Bronchial epithelial cell (primary cell): ENCODE data around the gene ADARB2. TPM values are rescaled to one million over a fixed set of nuclear protein-coding genes. Genes with fewer than 3 reads are reported as not detected.
A peak's percentile ranks its signal among the peaks of the same experiment; 100 is the strongest.

ENCODE experiments used
- DNase-seq: peaks from one replicate; pipeline ENCODE4 v3.0.0-alpha.2; 2010; ENCODE audit warnings: low read depth
- FAIRE-seq: peaks from 2 replicates; lab custom pipeline; 2011; peaks lifted over from hg19 to GRCh38; lab: Jason Lieb, UNC
- H3K27me3 ChIP-seq: 2 replicates; pipeline ENCODE4 v1.5.1; 2011; ENCODE audit warnings: low read length; ENCODE audit not compliant: control insufficient read depth, insufficient read depth
- H3K36me3 ChIP-seq: 2 replicates; pipeline ENCODE4 v1.5.1; 2011; ENCODE audit warnings: low read length; ENCODE audit not compliant: control insufficient read depth, insufficient read depth
- H3K4me3 ChIP-seq: 2 replicates; pipeline ENCODE4 v1.5.1; 2011; ENCODE audit warnings: mild to moderate bottlenecking, low read depth, low read length, control low read depth
- CTCF ChIP-seq: IDR thresholded peaks from 2 replicates; pipeline ENCODE4 v1.5.1; 2011; ENCODE audit warnings: mild to moderate bottlenecking, moderate library complexity, low read length, control low read depth, inconsistent platforms; ENCODE audit not compliant: insufficient read depth, severe bottlenecking
- total RNA-seq: library from RNA; depleted of rRNA; stranded (reverse); fragments of >200 nt; gene quantifications from 2 replicates; pipeline ENCODE4 v1.2.1, GENCODE V29; 2014

ADARB2 gene
- total RNA-seq, 1 donor from 2014 or later = not detected

GRCh38 chr10:1544929-1545328 is 192.4 kb downstream of the ADARB2 start:
- no peak for TF ChIP-seq CTCF
- Histone ChIP-seq H3K4me3 (no peak overlapping the region), H3K36me3 (no peaks in the 10 kb centered on the region), H3K27me3 (no peaks in the 10 kb centered on the region)
- FAIRE-seq (no peak), DNase-seq (no peak)

DNA sequence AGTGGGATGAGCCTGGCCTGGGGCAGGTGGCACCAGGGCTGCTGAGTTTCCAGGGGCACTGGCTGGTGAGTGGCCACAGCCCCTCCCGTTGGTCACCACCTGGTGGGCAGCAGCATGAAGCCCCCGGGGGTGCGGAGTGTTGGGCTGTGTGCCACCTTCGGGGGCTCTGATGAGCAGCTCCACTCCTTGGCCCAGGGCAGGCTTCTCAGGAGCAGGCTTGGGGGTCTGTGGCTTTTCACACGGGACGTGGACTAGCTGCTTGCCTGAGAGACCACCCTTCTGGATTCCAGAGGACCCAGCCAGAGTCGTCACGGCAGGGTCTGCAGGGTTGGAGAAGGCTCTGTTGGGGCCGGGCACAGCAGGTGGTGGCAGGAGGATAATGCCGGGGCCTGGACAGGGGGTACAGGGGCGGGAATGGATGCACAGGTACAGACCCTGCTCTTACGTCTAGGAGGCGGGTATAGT is 193.1 kb downstream of the ADARB2 start:
- no peak for TF ChIP-seq CTCF

DNA sequence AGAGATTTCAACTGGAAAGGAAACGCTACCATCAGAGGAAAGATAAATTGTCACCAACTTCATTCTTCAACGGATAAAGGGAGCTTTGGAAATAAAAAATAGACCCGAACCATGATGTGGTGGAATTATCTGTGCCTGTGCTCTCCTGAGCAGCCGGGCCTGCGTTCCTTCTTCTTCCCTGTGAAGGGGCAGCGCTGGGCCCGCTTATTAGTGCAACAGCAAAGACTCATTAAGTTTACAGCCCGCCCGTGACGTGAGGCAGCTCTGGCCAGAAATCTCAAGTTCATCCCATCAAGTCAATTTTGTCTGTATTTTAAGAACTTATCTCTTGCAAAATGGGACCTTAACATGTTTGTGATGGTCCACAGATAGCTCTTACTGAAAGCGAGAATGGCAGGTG is 193.7 kb downstream of the ADARB2 start:
- H3K4me3 ChIP-seq = no peak overlapping the region
- FAIRE-seq = no peak
- no peaks in the 10 kb centered on the region for H3K27me3 ChIP-seq

More for the DNA sequence above, 193.1 kb downstream of the ADARB2 start:
- Histone ChIP-seq H3K27me3 (no peaks in the 10 kb centered on the region), H3K36me3 (no peaks in the 10 kb centered on the region), H3K4me3 (no peak overlapping the region)
- DNase-seq = no peak
- no peak for FAIRE-seq

GRCh38 chr10:1542941-1543340 is 194.4 kb downstream of the ADARB2 start:
- no peak overlapping the region for H3K4me3 ChIP-seq
- FAIRE-seq = no peak
- no peak for TF ChIP-seq CTCF
- H3K36me3 ChIP-seq = no peaks in the 10 kb centered on the region
- H3K27me3 ChIP-seq = no peaks in the 10 kb centered on the region
- no peak for DNase-seq

More for the DNA sequence above, 193.7 kb downstream of the ADARB2 start:
- no peak for TF ChIP-seq CTCF
- H3K36me3 ChIP-seq = no peaks in the 10 kb centered on the region
- no peak for DNase-seq

DNA sequence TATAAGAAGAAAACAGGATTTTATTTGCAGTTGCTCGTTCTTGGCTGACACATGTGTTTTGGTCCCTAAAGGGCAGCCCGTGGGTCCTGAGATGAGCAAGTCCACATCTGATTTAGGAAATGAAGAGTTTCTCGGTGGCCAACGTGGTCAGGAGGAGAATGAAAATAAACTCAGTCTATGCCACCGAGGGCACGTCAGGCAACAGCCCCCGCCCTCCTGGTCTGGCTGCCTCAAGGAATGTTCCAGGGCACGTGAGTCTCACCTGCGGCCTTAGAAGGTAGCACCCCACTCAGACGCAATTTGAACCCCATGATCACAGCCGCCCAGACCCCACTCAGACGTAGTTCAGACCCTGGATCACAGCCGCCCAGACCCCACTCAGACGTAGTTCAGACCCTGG is 197.2 kb downstream of the ADARB2 start:
- no peak overlapping the region for H3K4me3 ChIP-seq
- no peak for FAIRE-seq
- H3K27me3 ChIP-seq = no peaks in the 10 kb centered on the region
- H3K36me3 ChIP-seq = no peaks in the 10 kb centered on the region
- no peak for DNase-seq
- no peak for TF ChIP-seq CTCF

DNA sequence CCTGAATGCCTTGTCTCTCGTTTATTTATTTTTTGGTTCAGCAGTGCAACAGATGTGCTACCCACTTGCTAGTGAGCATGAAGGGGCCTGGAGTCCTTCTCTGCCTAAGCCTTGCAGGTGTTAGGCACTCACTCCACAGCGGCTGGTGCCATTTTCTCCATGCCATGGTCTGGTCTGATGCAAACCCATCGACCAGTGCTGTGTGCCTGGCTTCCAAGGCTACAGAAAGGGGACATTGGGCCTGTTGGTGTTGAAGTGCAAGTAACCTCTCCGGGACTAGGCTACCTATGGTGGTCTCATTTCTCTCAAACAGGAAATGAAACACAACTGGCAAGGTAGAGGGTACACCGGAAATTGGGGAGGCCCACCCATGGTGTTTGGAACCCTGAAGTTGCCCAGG is 198.1 kb downstream of the ADARB2 start:
- Histone ChIP-seq H3K36me3 (no peaks in the 10 kb centered on the region), H3K27me3 (no peaks in the 10 kb centered on the region), H3K4me3 (no peak overlapping the region)
- no peak for TF ChIP-seq CTCF
- FAIRE-seq = peak; percentile 23
- DNase-seq = no peak
